Activated naive CD8-positive, alpha-beta T cell (primary cell): ENCODE data around the gene LRAT.
A peak's percentile ranks its signal among the peaks of the same experiment; 100 is the strongest.

ENCODE experiments used
- H3K27ac Mint-ChIP-seq: one replicate; pipeline ENCODE4 v1.8.0; 2021; ENCODE audit warnings: mixed read lengths
- H3K27me3 Mint-ChIP-seq: one replicate; pipeline ENCODE4 v1.8.0; 2021; ENCODE audit warnings: mixed read lengths
- H3K36me3 Mint-ChIP-seq: one replicate; pipeline ENCODE4 v1.8.0; 2021; ENCODE audit warnings: mixed read lengths
- H3K4me1 Mint-ChIP-seq: one replicate; pipeline ENCODE4 v1.8.0; 2021; ENCODE audit warnings: low read depth, mixed read lengths
- H3K4me3 Mint-ChIP-seq: one replicate; pipeline ENCODE4 v1.8.0; 2021; ENCODE audit warnings: mild to moderate bottlenecking, mixed read lengths
- H3K9me3 Mint-ChIP-seq: one replicate; pipeline ENCODE4 v1.8.0; 2021; ENCODE audit warnings: low read depth, mixed read lengths

LRAT gene

DNA sequence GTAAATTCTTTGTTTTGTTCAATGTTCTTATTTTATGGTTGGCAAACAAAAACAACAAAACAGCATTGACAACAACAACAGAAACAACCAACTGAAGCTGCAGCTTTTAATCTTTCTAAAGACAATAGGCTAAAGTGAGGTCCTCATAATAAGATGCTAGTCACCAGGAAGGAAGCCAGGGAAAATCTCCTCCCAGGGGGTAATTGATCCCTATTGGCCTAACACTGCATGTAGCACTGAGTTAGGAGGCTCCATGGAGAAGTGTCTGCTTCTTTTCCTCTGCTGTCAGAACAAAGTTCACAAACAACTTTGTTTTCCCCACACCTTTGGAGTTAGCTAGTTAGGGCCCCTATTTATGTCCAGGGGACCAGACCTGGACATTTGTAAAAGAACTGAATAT is 4.7 kb upstream of the LRAT start:
- no peak overlapping the region for H3K4me3 Mint-ChIP-seq
- no peaks in the 10 kb centered on the region for H3K36me3 Mint-ChIP-seq
- H3K27ac Mint-ChIP-seq: no peak overlapping the region
- peaks cover 13% of the 10 kb centered on the region for H3K4me1 Mint-ChIP-seq
- no peaks in the 10 kb centered on the region for H3K9me3 Mint-ChIP-seq
- H3K27me3 Mint-ChIP-seq: peaks cover 18% of the 10 kb centered on the region

DNA sequence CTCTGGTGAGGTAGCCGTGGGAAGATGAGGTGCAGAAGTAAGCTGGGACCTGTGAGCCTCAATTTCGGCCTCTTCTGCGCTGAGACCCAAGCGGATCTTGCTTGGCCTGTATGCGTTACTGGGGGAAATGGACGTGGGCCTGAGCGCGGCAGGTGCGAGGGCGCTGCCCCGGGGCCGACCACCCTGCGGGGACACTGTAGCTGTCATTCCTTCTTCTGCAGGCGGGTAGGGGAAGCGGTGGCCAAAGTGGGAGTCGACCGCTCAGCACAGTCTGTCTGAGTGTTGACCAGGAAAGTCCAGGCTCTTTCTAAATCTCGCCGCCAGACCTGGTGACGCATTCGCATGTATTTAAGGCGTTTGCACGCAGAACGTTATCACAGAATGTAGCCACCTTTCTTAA is 3.3 kb upstream of the LRAT start:
- H3K4me1 Mint-ChIP-seq: peaks cover 18% of the 10 kb centered on the region
- H3K9me3 Mint-ChIP-seq: no peaks in the 10 kb centered on the region
- H3K36me3 Mint-ChIP-seq: no peaks in the 10 kb centered on the region
- no peak overlapping the region for H3K27ac Mint-ChIP-seq
- H3K27me3 Mint-ChIP-seq: peaks cover 26% of the 10 kb centered on the region
- no peak overlapping the region for H3K4me3 Mint-ChIP-seq

DNA sequence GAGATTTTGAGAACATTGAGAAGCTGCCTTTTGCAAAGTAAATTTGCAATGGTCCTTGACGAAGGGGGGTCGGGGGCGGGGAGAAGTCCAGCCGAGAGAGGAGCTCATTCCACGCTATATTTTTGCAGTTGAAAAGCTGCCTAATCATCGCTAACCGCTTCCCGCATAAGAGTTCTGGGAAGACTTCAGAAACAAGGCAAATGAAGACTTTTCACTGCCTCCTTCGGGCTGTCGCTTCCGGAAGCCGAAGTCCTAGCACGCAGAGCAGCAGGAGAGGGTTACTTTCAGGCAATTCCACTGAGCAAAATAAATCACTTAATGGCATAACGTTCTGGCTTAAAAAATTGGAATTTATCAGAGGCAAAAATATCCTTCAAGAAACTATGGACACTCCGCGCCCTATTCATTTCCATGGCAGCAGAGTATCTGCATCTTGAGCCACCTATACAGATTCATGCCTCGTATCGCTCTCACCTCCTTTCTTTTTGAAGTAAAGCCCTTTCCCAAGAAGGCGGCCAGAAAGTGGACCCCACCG is 2.6 kb upstream of the LRAT start:
- H3K27ac Mint-ChIP-seq: no peak overlapping the region
- H3K27me3 Mint-ChIP-seq: peaks cover 29% of the 10 kb centered on the region
- H3K9me3 Mint-ChIP-seq: no peaks in the 10 kb centered on the region
- H3K36me3 Mint-ChIP-seq: no peaks in the 10 kb centered on the region
- H3K4me1 Mint-ChIP-seq: peaks cover 18% of the 10 kb centered on the region
- no peak overlapping the region for H3K4me3 Mint-ChIP-seq

DNA sequence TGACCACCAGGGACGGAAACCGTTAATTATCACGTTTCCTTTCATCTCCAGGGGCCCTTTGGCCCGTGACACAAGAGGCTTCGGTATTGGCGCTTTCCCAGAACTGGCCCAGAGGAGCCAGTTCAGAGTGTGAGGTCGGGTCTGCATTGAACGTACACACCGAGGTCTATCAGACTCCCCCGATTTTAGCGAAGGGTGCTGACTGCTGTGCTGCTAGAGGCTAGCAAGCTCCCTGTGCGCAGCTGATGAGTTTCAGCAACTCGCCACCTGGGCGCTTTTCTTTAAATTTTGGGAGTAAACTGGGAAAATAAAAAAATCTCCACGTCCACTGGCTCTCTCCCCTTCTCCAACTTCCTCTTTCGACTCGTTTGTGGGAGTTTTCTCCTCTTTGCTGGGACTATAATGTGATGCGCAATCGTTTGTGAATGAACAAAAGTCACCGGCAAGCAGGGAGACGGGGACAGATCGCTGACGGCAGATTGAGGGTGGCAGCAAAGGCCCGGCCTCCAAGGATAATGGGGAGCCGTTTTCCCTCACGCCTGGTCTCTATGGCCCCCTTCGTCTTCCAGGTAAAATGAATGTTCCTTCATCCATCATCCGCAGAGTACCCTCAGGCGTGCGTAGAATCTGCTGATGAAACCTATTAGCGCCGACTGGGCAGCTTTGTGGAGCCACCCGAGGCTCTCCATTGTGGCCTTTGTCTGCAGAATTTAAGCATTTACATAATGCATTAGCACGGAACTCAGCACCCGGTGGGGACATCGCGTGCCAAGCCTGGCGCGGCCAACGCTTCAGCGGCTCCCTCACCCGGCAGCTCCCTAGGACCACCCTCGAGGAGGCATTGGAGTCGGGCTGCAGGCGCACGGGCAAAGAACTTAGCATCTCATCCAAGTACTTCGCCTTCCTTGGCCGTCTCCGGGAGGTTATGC is 1.6 kb upstream of the LRAT start:
- Mint-ChIP-seq H3K9me3 (no peaks in the 10 kb centered on the region), H3K4me1 (peaks cover 18% of the 10 kb centered on the region), H3K27ac (no peak overlapping the region), H3K27me3 (peaks cover 35% of the 10 kb centered on the region), H3K4me3 (peak overlapping the region; percentile 30), H3K36me3 (no peaks in the 10 kb centered on the region)

DNA sequence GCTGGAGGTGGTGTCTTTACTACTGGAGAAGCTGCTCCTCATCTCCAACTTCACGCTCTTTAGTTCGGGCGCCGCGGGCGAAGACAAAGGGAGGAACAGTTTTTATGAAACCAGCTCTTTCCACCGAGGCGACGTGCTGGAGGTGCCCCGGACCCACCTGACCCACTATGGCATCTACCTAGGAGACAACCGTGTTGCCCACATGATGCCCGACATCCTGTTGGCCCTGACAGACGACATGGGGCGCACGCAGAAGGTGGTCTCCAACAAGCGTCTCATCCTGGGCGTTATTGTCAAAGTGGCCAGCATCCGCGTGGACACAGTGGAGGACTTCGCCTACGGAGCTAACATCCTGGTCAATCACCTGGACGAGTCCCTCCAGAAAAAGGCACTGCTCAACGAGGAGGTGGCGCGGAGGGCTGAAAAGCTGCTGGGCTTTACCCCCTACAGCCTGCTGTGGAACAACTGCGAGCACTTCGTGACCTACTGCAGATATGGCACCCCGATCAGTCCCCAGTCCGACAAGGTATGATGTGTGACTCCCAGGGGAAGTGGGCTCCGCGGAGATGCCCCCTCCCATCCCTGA is 634 bp downstream of the LRAT start:
- peak overlapping the region; percentile 86 for H3K4me3 Mint-ChIP-seq
- H3K27me3 Mint-ChIP-seq: peaks cover 47% of the 10 kb centered on the region
- peaks cover 18% of the 10 kb centered on the region for H3K4me1 Mint-ChIP-seq
- H3K9me3 Mint-ChIP-seq: no peaks in the 10 kb centered on the region
- no peak overlapping the region for H3K27ac Mint-ChIP-seq
- H3K36me3 Mint-ChIP-seq: no peaks in the 10 kb centered on the region

DNA sequence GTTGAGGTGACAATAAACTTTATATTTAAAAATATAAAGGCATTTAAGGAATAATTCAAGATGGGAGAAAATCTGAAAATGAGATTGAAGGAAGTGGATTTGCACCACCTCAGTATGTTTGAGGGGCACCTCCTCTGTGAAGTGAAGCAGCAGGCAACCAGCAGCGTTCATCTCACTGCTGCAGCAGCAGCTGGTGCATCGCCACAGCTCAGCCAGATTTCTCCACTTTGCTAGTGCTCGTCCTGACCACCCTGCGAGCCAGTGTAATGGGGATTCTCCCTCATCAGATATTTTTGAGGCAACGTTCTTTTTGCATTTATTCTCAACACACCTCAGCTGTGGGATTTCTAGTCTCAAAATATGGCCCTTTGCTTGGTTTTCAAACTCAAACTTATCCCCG is 13.9 kb downstream of the LRAT start:
- H3K27ac Mint-ChIP-seq: no peak overlapping the region
- H3K27me3 Mint-ChIP-seq: peaks cover 6% of the 10 kb centered on the region
- H3K36me3 Mint-ChIP-seq: no peaks in the 10 kb centered on the region
- no peaks in the 10 kb centered on the region for H3K4me1 Mint-ChIP-seq
- H3K4me3 Mint-ChIP-seq: no peak overlapping the region
- no peaks in the 10 kb centered on the region for H3K9me3 Mint-ChIP-seq

DNA sequence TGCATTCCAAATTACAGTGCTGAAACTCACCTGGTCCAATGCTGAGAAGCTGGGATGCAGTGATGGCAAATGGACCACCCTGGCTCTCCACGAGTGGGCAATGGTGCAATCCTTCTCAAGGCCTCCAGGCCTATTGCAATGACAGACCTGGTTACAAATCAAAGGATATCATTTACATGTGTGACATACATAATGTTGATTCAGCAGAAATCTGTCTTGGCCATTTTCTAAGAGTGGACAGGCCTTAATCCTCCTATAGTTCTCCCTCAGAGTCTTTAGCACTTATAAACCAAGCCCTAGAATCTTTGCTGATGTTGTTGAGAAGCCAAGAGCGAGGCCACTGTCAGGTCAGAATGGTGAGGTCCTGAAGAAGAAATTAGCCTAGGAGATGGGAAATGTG is 17.1 kb downstream of the LRAT start:
- Mint-ChIP-seq H3K9me3 (no peaks in the 10 kb centered on the region), H3K27me3 (peaks cover 10% of the 10 kb centered on the region), H3K4me3 (no peak overlapping the region), H3K27ac (no peak overlapping the region), H3K4me1 (no peaks in the 10 kb centered on the region), H3K36me3 (no peaks in the 10 kb centered on the region)

DNA sequence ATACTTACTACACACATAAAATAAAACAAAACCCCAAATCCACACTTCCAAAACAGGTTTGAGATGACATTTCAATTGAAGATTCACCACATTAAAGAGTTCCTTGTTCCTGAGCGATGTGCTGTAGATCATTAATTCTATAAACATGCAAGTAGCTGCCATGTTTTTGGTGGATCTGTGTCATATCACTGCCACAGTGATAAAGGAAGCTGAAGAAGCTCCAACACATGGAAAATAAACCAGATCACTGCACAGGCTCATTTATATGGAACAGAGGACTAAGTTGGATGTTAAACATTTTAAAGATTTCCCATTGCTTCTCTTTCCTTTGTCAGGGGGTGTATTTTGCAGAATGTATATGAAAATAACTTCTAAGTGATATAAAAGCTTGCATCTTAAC is 34.5 kb downstream of the LRAT start:
- no peaks in the 10 kb centered on the region for H3K36me3 Mint-ChIP-seq
- peaks cover 19% of the 10 kb centered on the region for H3K27me3 Mint-ChIP-seq
- H3K4me3 Mint-ChIP-seq: no peak overlapping the region
- H3K27ac Mint-ChIP-seq: no peak overlapping the region
- H3K4me1 Mint-ChIP-seq: no peaks in the 10 kb centered on the region
- no peaks in the 10 kb centered on the region for H3K9me3 Mint-ChIP-seq

DNA sequence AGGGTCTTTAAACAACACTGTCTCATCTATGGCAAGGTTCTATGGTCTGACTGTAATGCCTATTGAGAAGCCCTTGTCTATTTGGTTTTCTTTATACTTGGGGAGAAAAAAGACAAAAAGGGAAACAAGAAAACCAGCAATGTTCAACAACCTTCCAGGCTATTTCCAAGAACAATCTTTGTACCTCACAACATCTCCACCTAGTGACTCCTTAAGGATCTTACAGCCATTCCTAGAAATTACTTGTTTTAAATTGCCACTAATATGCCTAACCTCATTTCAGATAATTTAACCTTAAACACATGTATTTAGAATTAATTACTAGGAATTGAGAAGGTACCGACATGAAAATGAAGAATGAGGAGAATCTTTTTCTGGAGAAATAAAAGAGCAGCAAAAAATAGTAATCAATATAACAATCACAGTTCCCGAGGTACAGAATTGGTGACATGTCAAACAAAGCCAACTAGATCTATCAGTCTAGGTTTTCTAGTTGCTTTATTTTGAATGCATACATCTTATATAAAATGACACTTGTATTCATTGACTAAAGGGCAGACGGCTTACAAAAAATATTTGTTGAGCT is 35.7 kb downstream of the LRAT start:
- Mint-ChIP-seq H3K9me3 (no peaks in the 10 kb centered on the region), H3K27me3 (peaks cover 22% of the 10 kb centered on the region), H3K27ac (no peak overlapping the region), H3K4me3 (no peak overlapping the region), H3K36me3 (no peaks in the 10 kb centered on the region), H3K4me1 (no peaks in the 10 kb centered on the region)

DNA sequence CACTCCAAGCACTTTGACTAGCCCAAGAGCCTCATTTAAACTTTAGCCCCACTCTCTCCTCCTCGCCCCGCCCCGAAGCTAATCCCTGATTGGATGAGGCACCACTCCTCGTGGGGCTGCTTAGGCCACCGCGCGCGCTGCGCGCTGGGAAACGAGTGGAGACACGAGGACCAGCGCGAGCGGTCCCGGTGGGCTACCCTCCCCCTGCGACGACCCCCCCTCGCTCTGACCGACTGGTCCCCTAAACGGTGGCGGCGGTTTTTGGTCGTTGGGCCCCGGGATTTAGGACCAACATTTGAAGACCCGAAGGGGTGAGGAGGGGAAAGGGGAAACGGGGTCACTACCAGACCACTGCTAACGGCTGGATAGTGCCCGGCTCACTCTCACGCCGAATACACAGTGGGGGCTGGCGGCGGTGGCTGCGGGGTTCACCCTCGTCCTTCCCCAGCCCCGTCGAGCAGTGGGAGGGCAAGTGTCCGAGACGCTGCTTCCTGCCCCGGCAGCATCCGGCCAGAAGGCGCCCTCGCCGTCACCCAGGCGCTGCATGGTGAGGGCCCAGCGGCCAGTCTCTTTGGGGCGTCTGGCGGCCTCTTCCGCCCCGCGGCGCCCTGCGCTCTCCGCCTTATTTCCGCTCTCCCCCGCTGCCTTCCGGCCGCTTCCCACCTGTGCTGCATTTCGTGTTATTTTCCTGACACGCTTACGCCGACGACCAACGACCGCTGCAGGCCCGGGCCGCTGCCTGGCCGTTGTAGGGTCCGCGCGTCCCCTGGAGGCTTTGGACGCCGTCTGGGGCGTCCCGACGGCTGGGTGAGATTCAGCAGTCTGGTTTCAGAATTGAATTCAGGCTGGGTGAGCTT is 37.6 kb downstream of the LRAT start, which contains the start of gene RBM46:
Gene RBM46, plus strand, starts transcription at position 147 of the 857 bp plus-strand sequence. CDS start 15,481 bp downstream, outside the sequence.
- Mint-ChIP-seq H3K36me3 (no peaks in the 10 kb centered on the region), H3K4me3 (no peak within 1 kb of the TSS), H3K4me1 (no peaks in the 10 kb centered on the region), H3K27me3 (peaks cover 21% of the 10 kb centered on the region), H3K27ac (no peak within 1 kb of the TSS), H3K9me3 (no peaks in the 10 kb centered on the region)

DNA sequence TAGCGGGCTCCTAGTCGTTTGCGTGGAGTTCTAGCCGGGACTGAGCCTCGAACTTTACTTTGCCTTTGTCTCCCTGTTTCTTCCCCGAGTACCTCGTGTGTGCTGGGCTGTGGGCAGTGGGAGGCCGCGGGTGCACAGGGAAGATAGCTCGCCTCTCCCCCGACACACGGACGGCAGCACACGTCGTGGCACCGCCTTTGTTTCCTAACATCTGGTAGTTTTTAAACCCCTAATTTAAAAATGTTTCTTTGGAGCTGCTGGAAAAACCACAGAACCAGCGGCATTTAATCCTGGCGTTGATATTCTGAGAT is 38.1 kb downstream of the LRAT start:
- Mint-ChIP-seq H3K27ac (no peak overlapping the region), H3K4me3 (no peak overlapping the region), H3K27me3 (peaks cover 20% of the 10 kb centered on the region), H3K4me1 (no peaks in the 10 kb centered on the region), H3K36me3 (no peaks in the 10 kb centered on the region), H3K9me3 (no peaks in the 10 kb centered on the region)
